ENCODE results near the gene DCAF11. TPM values are rescaled to one million over a fixed set of nuclear protein-coding genes. Genes with fewer than 3 reads are reported as not detected.
A peak's percentile ranks its signal among the peaks of the same experiment; 100 is the strongest.

The DCAF11 gene
- total and polyA plus RNA-seq, 2 of the 13 experiments (the other 11 are each of a cell fraction or from before 2014, with no cell fraction given) = 150 to 257 TPM

GRCh38 chr14:24135834-24136683, 21.5 kb downstream of the DCAF11 start, which contains the start of gene PSME1 (continued):
- TF ChIP-seq, protein P1, sequence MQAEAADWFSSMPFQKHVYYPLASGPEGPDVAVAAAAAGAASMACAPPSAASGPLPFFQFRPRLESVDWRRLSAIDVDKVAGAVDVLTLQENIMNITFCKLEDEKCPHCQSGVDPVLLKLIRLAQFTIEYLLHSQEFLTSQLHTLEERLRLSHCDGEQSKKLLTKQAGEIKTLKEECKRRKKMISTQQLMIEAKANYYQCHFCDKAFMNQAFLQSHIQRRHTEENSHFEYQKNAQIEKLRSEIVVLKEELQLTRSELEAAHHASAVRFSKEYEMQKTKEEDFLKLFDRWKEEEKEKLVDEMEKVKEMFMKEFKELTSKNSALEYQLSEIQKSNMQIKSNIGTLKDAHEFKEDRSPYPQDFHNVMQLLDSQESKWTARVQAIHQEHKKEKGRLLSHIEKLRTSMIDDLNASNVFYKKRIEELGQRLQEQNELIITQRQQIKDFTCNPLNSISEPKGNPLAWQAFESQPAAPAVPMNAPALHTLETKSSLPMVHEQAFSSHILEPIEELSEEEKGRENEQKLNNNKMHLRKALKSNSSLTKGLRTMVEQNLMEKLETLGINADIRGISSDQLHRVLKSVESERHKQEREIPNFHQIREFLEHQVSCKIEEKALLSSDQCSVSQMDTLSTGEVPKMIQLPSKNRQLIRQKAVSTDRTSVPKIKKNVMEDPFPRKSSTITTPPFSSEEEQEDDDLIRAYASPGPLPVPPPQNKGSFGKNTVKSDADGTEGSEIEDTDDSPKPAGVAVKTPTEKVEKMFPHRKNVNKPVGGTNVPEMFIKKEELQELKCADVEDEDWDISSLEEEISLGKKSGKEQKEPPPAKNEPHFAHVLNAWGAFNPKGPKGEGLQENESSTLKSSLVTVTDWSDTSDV (CRISPR knock-in tag; IDR thresholded peaks at IDR 0.05) = no peak
- no peak for TF ChIP-seq ZNF24 (IDR thresholded peaks at IDR 0.05)
- TF ChIP-seq HNF1B (CRISPR knock-in tag; IDR thresholded peaks at IDR 0.05) = no peak
- TF ChIP-seq ZSCAN25 (CRISPR knock-in tag; IDR thresholded peaks at IDR 0.05) = peak; percentile 94
- TF ChIP-seq ZNF557 (CRISPR knock-in tag; IDR thresholded peaks at IDR 0.05) = 0 out of 2 replicates have a peak, but pooled peaks have one; percentile 40
- no peak for TF ChIP-seq PAWR (CRISPR knock-in tag; IDR thresholded peaks at IDR 0.05; ENCODE audit: borderline replicate concordance)
- TF ChIP-seq TRIM24 (CRISPR knock-in tag; IDR thresholded peaks at IDR 0.05) = no peak
- 0 out of 2 replicates have a peak, but pooled peaks have one; percentile 22 for TF ChIP-seq ZNF704 (CRISPR knock-in tag; IDR thresholded peaks at IDR 0.05; ENCODE audit: borderline replicate concordance)
- TF ChIP-seq ZNF792 (CRISPR knock-in tag; IDR thresholded peaks at IDR 0.05) = peak; percentile 24
- TF ChIP-seq ZNF775 (CRISPR knock-in tag; IDR thresholded peaks at IDR 0.05; ENCODE audit: borderline replicate concordance) = no peak
- TF ChIP-seq RFXAP (CRISPR knock-in tag; IDR thresholded peaks at IDR 0.05; ENCODE audit: borderline replicate concordance) = peak; percentile 83; the same call in 1 of the 2 replicates
- peak; percentile 98 for TF ChIP-seq SMAD1 (CRISPR knock-in tag; IDR thresholded peaks at IDR 0.05; ENCODE audit: borderline replicate concordance, low read depth)
- TF ChIP-seq ZBTB3 (CRISPR knock-in tag; IDR thresholded peaks at IDR 0.05; ENCODE audit: borderline replicate concordance, low read depth) = peak; percentile 43; the same call in 1 of the 2 replicates
- TF ChIP-seq ARHGAP35 (CRISPR knock-in tag; IDR thresholded peaks at IDR 0.05; ENCODE audit: borderline replicate concordance) = peak; percentile 95
- no peak for TF ChIP-seq MBD4 (IDR thresholded peaks at IDR 0.05; ENCODE audit: borderline replicate concordance, low read length)
- TF ChIP-seq ZC3H4 (CRISPR knock-in tag; IDR thresholded peaks at IDR 0.05; ENCODE audit: borderline replicate concordance) = no peak; the same call in 1 of the 2 replicates
- peak; percentile 97 for TF ChIP-seq ZNF451 (CRISPR knock-in tag; IDR thresholded peaks at IDR 0.05)
- peak; percentile 96 for TF ChIP-seq SP5 (CRISPR knock-in tag; IDR thresholded peaks at IDR 0.05; ENCODE audit: borderline replicate concordance, low read depth)
- no peak for TF ChIP-seq ZNF589 (CRISPR knock-in tag; conservative IDR thresholded peaks at IDR 0.05)
- peak; percentile 91 for TF ChIP-seq ZSCAN20 (CRISPR knock-in tag; IDR thresholded peaks at IDR 0.05; ENCODE audit: borderline replicate concordance)
- TF ChIP-seq NCOA1 (CRISPR knock-in tag; IDR thresholded peaks at IDR 0.05) = no peak
- peak; percentile 64; the same call in 1 of the 2 replicates for TF ChIP-seq KLF6 (CRISPR knock-in tag; IDR thresholded peaks at IDR 0.05)
- peak; percentile 89; the same call in 1 of the 2 replicates for TF ChIP-seq IRX3 (CRISPR knock-in tag; IDR thresholded peaks at IDR 0.05; ENCODE audit: borderline replicate concordance, low read depth)
- TF ChIP-seq ZSCAN21 (CRISPR knock-in tag; IDR thresholded peaks at IDR 0.05; ENCODE audit: borderline replicate concordance) = peak; percentile 78
- no peak for TF ChIP-seq PCBP1 (IDR thresholded peaks at IDR 0.05; ENCODE audit: borderline replicate concordance, low read depth, low read length)
